SJSA1 (cell line): ENCODE results near the gene YIPF5. TPM values are rescaled to one million over a fixed set of nuclear protein-coding genes. Genes with fewer than 3 reads are reported as not detected.

Experiments used
- DNase-seq, 2 experiments: peaks; one replicate each; pipeline ENCODE4 v3.0.0-alpha.2; 2015 to 2020; ENCODE audit warnings: low spot score in 2 of 2, low read depth in 1 of 2
- H3K27ac ChIP-seq: fragments of 250-450 bp; sonication (Bioruptor Pico); 2 replicates; pipeline ENCODE4 v1.5.1; 2020; ENCODE audit warnings: mild to moderate bottlenecking, moderate library complexity
- H3K27me3 ChIP-seq: fragments of 250-450 bp; sonication (Bioruptor Pico); replicated peaks from 2 replicates; pipeline ENCODE4 v1.5.1; 2020; ENCODE audit warnings: mild to moderate bottlenecking, moderate library complexity
- H3K36me3 ChIP-seq: fragments of 250-450 bp; sonication (Bioruptor Pico); 2 replicates; pipeline ENCODE4 v1.5.1; 2020; ENCODE audit warnings: mild to moderate bottlenecking
- H3K4me1 ChIP-seq: fragments of 250-450 bp; sonication (Bioruptor Pico); replicated peaks from 2 replicates; pipeline ENCODE4 v1.6.1; 2021; ENCODE audit warnings: mild to moderate bottlenecking
- H3K4me3 ChIP-seq: fragments of 250-450 bp; sonication (Bioruptor Pico); 2 replicates; pipeline ENCODE4 v1.5.1; 2020; ENCODE audit warnings: mild to moderate bottlenecking
- H3K9me3 ChIP-seq: fragments of 250-450 bp; sonication (Bioruptor Pico); replicated peaks from 2 replicates; pipeline ENCODE4 v1.5.1; 2020; ENCODE audit warnings: mild to moderate bottlenecking
- total RNA-seq: library from RNA; depleted of rRNA; stranded (reverse); fragments of >200 nt; shearing (Covaris generic); gene quantifications from 2 replicates; pipeline ENCODE4 v1.2.3, GENCODE V29; 2014; rRNA removed

YIPF5 gene
- total RNA-seq, 1 experiment from 2014 or later, result 121 TPM

DNA sequence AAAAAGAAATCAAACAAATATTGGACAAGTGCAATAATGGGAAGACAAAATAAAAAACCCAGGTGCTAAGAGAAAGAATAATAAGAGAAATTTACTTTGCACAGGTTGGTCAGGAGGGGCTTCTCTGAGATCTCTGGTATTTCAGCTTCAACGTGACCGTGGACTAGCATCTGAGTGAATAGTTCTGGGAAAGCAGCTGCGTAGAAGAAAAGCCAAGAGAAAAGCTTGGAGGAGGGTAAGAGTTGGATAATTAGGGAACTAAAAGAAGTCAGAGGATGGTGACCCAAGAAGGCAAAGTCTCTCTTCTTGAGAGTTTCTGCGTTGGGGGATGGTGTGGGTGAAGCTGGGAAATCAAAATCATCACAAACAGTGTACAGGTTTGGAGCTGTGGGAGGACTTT is 41.6 kb downstream of the YIPF5 start:
- Histone ChIP-seq H3K36me3 (no peaks in the 10 kb centered on the region), H3K27me3 (no peaks in the 10 kb centered on the region), H3K27ac (no peak overlapping the region), H3K9me3 (no peaks in the 10 kb centered on the region; the same call in 1 of the 2 replicates), H3K4me1 (no peaks in the 10 kb centered on the region), H3K4me3 (no peak overlapping the region)
- no peak for DNase-seq

DNA sequence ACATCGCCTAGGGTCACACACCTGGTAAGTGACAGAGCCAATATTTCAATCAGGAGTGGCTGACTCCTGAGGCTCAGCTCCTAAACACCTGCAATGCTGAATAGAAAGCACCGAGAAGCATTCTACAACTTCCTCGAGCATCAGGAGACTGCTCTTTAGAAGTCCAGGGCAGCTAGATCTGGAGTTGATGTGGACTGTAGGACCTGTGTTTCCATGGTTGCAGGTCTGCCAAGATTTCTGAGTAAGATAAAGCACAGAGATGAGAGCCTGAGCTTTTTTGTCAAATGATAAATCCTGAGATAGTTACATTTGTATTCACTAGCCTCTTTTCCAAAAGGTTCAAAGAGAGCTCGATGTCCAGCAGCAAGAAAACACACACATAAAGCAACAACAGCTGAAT is 43.8 kb downstream of the YIPF5 start:
- DNase-seq, result no peak
- no peaks in the 10 kb centered on the region for H3K27me3 ChIP-seq
- H3K4me1 ChIP-seq, result no peaks in the 10 kb centered on the region
- H3K4me3 ChIP-seq, result no peak overlapping the region
- no peaks in the 10 kb centered on the region for H3K9me3 ChIP-seq
- no peaks in the 10 kb centered on the region for H3K36me3 ChIP-seq
- H3K27ac ChIP-seq, result no peak overlapping the region

DNA sequence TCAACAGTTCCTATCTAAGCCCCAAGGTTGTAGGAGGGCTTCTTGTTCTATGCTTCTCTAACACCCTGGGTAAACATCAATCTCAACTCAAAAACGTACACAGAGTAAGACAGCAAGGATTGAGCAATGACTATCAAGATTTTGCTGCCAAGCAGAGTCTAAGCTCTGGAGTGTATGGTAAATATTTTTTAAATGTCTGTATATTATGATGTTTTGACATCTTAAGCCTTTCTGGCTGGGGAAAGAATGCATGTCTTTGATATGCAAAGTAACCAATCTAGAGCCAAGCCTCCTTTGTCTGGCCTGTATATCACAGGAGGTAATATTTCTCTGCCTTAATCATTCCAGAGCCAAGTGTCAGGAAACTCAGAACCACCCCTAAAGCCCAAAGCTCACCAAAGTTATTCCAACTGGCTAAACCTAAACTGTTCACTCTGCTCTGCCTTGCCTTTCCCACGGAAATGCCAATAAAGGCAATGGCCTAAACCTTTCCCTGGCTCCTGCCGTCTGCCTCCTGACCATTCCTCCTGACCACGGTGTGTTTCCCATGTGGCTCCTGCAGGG is 45.2 kb downstream of the YIPF5 start:
- no peaks in the 10 kb centered on the region for H3K27me3 ChIP-seq
- no peaks in the 10 kb centered on the region for H3K9me3 ChIP-seq
- no peak for DNase-seq
- no peaks in the 10 kb centered on the region for H3K36me3 ChIP-seq
- H3K4me3 ChIP-seq, result no peak overlapping the region
- H3K4me1 ChIP-seq, result no peaks in the 10 kb centered on the region
- no peak overlapping the region for H3K27ac ChIP-seq

DNA sequence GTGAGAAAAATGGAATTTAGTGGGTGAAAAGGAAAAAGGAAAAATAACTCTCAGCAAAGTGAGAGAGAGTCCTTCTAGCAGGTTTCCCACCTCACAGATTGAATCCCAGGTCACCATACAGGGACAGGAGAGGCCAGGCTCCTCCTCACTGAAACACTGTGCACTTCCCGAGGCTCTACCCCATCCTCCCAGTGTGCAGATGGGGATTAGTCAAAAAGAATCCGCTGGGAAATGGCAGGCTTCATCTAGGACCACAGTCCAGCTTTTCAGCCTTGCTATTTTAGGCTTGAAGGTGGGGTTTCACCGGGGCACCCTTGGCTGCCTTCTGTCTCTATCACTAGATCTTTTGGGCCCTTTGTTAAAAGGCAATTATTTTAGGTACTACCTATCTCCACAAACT is 47.8 kb downstream of the YIPF5 start:
- H3K4me3 ChIP-seq, result no peak overlapping the region
- no peak for DNase-seq
- no peaks in the 10 kb centered on the region for H3K27me3 ChIP-seq
- no peak overlapping the region for H3K27ac ChIP-seq
- no peaks in the 10 kb centered on the region for H3K36me3 ChIP-seq
- no peaks in the 10 kb centered on the region for H3K9me3 ChIP-seq
- no peaks in the 10 kb centered on the region for H3K4me1 ChIP-seq

DNA sequence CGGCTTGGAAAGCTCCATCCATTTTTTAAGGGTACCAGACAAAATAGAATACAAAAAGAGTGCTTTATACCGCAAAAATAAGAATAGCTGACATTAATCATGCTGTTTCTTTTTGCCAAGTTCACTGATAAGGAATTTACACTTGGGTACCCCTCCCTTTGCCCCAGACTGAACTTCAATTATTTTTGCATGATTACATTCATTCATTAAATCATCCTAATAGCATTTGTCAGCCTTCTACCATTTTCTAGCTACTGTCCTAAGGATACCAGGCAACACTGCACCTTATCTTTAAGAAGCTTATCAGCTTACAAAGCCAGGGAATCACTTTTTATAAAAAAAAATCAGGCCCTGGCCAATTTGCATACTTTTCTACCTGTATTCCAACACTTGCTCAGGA is 48.4 kb downstream of the YIPF5 start:
- no peak overlapping the region for H3K27ac ChIP-seq
- no peaks in the 10 kb centered on the region for H3K4me1 ChIP-seq
- no peaks in the 10 kb centered on the region for H3K36me3 ChIP-seq
- no peak overlapping the region for H3K4me3 ChIP-seq
- DNase-seq, result no peak
- H3K27me3 ChIP-seq, result no peaks in the 10 kb centered on the region
- H3K9me3 ChIP-seq, result no peaks in the 10 kb centered on the region

DNA sequence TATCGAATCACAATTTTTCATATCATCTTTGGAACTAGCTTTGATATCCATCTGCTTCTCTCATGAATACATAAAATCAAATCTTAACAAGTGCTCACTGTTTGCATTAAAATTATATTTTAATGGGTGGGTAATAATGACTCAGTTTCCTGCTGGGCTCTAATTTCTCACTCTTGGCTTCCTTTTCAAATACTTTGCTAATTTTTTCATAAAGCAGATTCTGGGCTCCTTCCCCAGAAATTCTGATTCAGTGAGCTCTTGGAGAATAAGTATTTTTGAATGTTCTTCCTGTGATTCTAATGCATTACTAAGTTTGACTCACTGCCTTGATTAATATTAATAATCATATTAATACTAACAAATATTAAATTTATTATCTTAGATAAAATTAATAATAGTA is 48.9 kb downstream of the YIPF5 start:
- Histone ChIP-seq H3K4me1 (no peaks in the 10 kb centered on the region), H3K9me3 (no peaks in the 10 kb centered on the region), H3K4me3 (no peak overlapping the region), H3K27me3 (no peaks in the 10 kb centered on the region), H3K36me3 (no peaks in the 10 kb centered on the region), H3K27ac (no peak overlapping the region)
- DNase-seq, result no peak

DNA sequence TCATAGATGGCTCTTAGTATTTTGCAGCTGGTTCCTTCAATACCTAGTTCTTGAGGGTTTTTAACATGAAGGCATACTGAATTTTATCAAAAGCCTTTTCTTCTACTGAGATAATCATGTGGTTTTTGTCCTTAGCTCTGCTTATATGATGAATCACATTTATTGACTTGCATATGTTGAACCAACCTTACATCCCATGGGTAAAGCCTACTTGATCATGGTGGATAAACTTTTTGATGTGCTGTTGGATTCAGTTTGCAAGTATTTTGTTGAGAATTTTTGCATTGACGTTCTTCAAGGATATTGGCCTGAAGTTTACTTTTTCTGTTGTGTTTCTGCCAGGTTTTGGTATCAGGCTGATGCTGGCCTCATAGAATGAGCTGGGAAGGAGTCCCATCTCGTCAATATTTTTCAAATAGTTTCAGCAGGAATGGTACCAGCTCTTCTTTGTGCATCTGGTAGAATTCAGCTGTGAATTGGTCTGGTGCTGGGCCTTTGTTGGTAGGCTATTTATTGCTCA is 49.7 kb downstream of the YIPF5 start:
- H3K27ac ChIP-seq, result no peak overlapping the region
- H3K27me3 ChIP-seq, result no peaks in the 10 kb centered on the region
- H3K36me3 ChIP-seq, result no peaks in the 10 kb centered on the region
- H3K9me3 ChIP-seq, result no peaks in the 10 kb centered on the region
- DNase-seq, result no peak
- no peak overlapping the region for H3K4me3 ChIP-seq
- no peaks in the 10 kb centered on the region for H3K4me1 ChIP-seq

DNA sequence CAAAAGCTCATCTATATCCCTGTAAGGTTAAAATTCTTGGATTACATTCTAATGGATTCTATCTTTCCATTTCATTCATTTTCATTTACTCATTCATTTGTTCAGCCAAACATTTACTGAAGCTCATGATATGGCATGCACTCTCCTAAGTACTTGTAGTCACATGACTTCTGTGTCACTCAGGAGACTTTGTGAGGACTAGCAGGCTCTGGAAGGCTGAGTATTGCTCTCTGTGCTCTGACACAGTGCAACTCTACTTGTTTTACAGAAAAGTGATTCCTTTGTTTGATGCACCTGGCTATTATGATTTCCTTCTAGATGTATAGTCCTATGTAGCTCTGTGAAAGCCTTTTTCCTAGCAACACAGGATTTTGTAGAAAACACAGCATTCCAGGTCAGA is 53.0 kb downstream of the YIPF5 start:
- Histone ChIP-seq H3K27ac (no peak overlapping the region), H3K4me1 (no peaks in the 10 kb centered on the region), H3K4me3 (no peak overlapping the region), H3K36me3 (no peaks in the 10 kb centered on the region), H3K9me3 (no peaks in the 10 kb centered on the region), H3K27me3 (no peaks in the 10 kb centered on the region)
- no peak for DNase-seq

DNA sequence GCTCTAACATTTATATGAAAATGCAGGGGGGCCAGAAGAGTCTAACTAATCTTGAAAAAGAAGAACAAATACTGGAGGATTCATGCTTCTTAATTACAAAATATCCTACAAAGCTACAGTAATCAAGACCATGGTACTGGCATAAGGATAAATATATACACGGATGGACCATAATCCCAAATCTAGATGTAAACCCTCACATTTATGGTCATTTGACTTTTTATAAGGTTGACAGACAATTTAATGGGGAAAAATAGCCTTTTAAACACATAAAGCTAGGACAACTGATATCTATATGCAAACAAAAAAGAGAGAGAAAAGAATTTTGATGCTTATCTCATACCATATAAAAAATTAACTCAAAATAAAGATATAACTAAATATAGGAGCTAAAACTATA is 55.9 kb downstream of the YIPF5 start:
- Histone ChIP-seq H3K9me3 (no peaks in the 10 kb centered on the region), H3K36me3 (no peaks in the 10 kb centered on the region), H3K4me1 (no peaks in the 10 kb centered on the region), H3K27ac (no peak overlapping the region), H3K4me3 (no peak overlapping the region), H3K27me3 (no peaks in the 10 kb centered on the region)
- no peak for DNase-seq

Other genes with a start within 250 kb of the YIPF5 start
- gene KCTD16, start 214 bp upstream of the YIPF5 start, total RNA-seq, result under 0.01 and 0.08 TPM in 2 replicates